RWPE1 (cell line): Measurements from ENCODE around the gene R3HDM4.

ENCODE experiments used
- CTCF ChIA-PET: fragments of 350-600 bp; sonication (Branson Sonifier 250); formaldehyde crosslinking; extraction: SDS; loops from one replicate; lab custom pipeline; 2021; lab: Yijun Ruan, JAX
- POLR2A ChIA-PET: fragments of 400-600 bp; formaldehyde crosslinking; extraction: SDS; loops from one replicate; lab custom pipeline; 2020; ENCODE audit warnings: antibody characterized with exemption; ENCODE audit not compliant: low non-redundant PET; lab: Yijun Ruan, JAX
- DNase-seq: peaks from one replicate; pipeline ENCODE4 v3.0.0; 2012; ENCODE audit warnings: low spot score
- H3K27ac ChIP-seq: fragments of 450-650 bp; 2 replicates; pipeline ENCODE4 v1.5.1; 2017
- TF ChIP-seq, protein P1 (sequence below): fragments of 450-650 bp; conservative IDR thresholded peaks from 2 replicates; pipeline ENCODE4 v1.5.1; 2017; ENCODE audit warnings: low read depth, mild to moderate bottlenecking

R3HDM4 gene

DNA sequence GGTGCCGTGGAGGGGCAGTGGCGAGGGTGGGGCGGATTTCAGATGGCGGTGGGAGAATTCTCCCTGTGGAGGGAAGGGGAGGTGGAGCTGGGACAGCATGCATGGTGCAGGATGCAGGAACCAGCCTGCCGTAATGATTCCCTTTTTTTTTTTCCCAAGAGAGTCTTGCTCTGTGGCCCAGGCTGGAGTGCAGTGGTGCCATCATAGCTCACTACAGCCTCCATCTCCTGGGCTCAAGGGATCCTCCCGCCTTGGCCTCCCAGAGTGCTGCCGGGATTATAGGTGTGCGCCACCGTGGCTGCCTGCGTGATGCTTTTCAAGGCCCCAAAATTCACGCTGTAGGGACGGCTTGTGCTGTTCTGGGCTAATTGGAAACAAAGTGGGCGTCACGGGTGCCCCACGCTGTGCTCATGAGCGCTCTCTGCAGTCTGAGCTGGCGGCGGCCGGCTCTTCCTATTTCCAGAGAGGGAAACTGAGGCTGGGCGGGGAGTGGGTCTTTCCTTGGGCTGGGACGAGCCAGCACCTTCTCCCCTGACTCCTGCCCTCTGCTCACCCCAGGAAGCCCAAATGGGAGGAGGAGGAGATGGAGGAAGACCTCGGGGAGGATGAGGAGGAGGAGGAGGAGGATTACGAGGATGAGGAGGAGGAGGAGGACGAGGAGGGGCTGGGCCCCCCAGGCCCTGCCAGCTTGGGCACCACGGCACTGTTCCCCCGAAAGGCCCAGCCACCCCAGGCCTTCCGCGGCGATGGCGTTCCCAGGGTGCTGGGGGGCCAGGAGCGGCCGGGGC lies 19.0 kb upstream of the R3HDM4 start:
- DNase-seq = no peak
- CTCF ChIA-PET = interaction anchor here (0.6 to 1.1 kb wide), 2 partner anchors 21 to 307 kb away, joined by 3 read pairs; no protein-coding TSS in a partner anchor
- TF ChIP-seq, protein P1, sequence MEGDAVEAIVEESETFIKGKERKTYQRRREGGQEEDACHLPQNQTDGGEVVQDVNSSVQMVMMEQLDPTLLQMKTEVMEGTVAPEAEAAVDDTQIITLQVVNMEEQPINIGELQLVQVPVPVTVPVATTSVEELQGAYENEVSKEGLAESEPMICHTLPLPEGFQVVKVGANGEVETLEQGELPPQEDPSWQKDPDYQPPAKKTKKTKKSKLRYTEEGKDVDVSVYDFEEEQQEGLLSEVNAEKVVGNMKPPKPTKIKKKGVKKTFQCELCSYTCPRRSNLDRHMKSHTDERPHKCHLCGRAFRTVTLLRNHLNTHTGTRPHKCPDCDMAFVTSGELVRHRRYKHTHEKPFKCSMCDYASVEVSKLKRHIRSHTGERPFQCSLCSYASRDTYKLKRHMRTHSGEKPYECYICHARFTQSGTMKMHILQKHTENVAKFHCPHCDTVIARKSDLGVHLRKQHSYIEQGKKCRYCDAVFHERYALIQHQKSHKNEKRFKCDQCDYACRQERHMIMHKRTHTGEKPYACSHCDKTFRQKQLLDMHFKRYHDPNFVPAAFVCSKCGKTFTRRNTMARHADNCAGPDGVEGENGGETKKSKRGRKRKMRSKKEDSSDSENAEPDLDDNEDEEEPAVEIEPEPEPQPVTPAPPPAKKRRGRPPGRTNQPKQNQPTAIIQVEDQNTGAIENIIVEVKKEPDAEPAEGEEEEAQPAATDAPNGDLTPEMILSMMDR = no peak
- POLR2A ChIA-PET = no interaction called here
- peak overlapping the region; percentile 79; the same call in 1 of the 2 replicates for H3K27ac ChIP-seq

DNA sequence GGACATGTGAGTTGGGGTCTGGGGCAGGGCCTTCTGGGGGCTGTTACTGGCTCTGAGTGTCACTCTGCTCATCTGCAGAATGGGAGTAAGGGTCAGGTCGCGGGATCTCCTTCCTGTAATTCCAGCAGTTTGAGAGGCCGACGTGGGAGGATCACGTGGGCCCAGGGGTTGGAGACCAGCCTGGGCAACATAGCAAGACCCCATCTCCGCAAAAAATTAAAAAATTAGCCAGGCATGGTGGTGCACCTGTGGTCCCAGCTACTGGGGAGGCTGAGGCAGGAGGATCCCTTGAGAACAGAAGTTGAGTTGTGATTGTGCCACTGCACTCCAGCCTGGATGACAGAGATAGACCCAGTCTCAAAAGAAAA lies 16.9 kb upstream of the R3HDM4 start:
- DNase-seq = no peak
- POLR2A ChIA-PET = no interaction called here
- TF ChIP-seq, protein P1 = no peak
- CTCF ChIA-PET = interaction anchor here (0.6 kb wide), 2 partner anchors 47 to 79 kb away, joined by 3 to 5 read pairs; no protein-coding TSS in a partner anchor
- no peak overlapping the region for H3K27ac ChIP-seq

DNA sequence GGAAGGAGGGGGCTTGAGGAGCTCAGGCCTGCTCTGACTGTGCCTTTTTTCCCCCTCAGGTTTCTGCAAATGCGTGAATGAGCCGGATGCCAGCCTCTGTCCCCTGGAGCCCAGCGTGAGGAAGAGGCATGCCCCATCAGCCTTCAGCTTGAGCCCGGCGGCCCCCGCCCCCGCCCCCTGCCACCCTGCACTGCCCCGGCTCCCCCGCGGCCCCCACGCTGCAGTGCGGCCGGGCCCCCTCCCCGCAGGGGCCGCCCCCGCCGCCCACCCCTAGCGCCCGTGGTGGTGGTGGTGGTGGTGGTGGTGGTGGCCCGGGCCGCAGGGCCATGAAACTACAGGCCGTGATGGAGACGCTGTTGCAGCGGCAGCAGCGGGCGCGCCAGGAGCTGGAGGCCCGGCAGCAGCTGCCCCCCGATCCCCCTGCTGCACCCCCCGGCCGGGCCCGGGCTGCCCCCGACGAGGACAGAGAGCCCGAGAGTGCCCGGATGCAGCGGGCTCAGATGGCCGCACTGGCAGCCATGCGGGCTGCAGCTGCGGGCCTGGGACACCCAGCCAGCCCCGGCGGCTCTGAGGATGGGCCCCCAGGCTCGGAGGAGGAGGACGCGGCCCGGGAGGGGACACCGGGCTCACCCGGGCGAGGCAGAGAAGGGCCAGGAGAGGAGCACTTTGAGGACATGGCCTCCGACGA lies 16.3 kb upstream of the R3HDM4 start:
- ChIA-PET CTCF (no interaction called here), POLR2A (no interaction called here)
- TF ChIP-seq, protein P1 = no peak
- no peak for DNase-seq
- H3K27ac ChIP-seq = 0 out of 2 replicates have a peak overlapping the region, but pooled peaks have one; percentile 15

DNA sequence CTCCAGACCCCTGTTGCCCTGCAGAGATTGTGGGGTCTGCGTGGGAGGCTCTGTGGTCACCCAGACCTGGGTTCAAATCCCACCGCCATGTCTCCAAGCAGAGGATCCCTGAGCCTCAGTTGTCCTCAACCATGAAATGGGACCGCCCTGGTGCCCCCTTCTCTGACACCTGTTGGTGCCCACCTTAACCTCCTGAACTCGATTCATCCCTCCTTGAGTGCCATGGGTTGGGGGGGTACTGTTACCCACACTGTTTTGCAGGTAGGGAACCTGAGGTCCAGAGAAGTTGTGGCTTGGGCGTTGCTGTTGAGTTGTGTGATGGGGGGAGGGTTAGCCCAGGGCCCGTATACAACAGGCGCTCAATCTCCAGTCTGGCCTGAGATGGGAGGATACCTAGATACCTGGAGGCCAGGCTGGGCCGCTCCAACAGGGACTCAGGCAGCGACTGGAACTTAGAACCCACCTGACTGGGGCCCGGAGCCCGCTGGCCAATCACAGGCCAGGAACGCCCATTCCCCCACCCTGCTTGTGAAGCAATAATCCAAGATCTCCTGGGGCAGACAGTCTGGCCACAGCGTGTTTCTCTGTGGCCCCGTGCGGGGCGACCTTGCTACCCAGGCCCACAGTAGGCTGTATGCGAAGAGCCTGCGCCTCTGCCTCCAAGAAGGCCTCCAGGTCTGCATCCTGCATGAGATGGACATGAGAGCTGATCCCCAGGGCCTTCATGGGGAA lies 15.6 kb upstream of the R3HDM4 start:
- DNase-seq = no peak
- 0 out of 2 replicates have a peak overlapping the region, but pooled peaks have one; percentile 15 for H3K27ac ChIP-seq
- TF ChIP-seq, protein P1 = no peak
- CTCF ChIA-PET = no interaction called here
- POLR2A ChIA-PET = no interaction called here

DNA sequence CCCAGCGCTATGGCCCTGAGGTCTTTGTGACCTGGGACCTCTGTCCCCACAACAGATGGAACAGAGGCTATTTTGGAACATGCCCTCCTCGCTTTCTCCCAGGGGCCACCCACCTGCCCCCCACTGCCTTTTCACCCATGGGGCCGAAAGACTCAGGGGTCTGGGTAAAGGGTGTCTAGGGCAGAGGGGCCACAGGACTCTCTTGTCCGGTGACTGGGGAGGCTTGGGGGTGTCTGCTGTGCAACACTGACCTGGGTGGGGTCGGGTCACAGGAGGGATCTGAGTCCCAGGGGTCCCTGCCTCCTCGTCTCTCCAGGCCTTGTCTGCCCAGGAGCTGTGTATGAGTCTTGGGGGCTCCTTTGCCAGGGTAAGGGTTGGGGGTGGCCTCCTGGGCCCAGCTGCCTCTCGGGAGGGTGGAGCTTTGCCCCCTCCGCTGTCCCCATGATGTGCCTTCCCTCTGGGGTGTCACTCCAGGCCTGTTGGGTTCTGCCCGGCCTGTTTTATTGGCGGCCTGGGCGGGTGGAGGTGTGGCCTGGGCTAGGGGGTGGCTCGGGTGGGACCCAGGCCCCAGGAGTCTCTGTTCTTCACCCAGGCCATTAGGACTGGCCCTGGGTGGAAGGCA lies 14.9 kb upstream of the R3HDM4 start:
- TF ChIP-seq, protein P1 = no peak
- H3K27ac ChIP-seq = peak overlapping the region; percentile 2; the same call in 1 of the 2 replicates
- CTCF ChIA-PET = no interaction called here
- POLR2A ChIA-PET = no interaction called here
- no peak for DNase-seq
